NT2/D1 (cell line): ENCODE data around the gene FRRS1.
"Not testable (repeated sequence)": the region's sequence is repeated elsewhere in the genome, so short reads cannot be mapped to it uniquely, and the experiment has no call there.

ENCODE experiments used
- DNase-seq: peaks from one replicate; pipeline ENCODE4 v3.0.0-alpha.2; 2011; ENCODE audit warnings: low read depth, low spot score
- H3K27me3 ChIP-seq: 2 replicates; pipeline ENCODE4 v1.6.0; 2011; ENCODE audit warnings: mild to moderate bottlenecking; ENCODE audit not compliant: insufficient read length, insufficient read depth
- H3K36me3 ChIP-seq: 2 replicates; pipeline ENCODE4 v1.6.1; 2011; ENCODE audit warnings: mild to moderate bottlenecking, low read length, mixed read lengths; ENCODE audit not compliant: insufficient read depth, insufficient read length
- H3K4me1 ChIP-seq: 2 replicates; pipeline ENCODE4 v1.5.1; 2011; ENCODE audit not compliant: insufficient read depth, insufficient read length
- H3K4me3 ChIP-seq: 2 replicates; pipeline ENCODE4 v1.5.1; 2011; ENCODE audit warnings: low read depth; ENCODE audit not compliant: insufficient read length
- H3K9ac ChIP-seq: 2 replicates; pipeline ENCODE4 v1.6.0; 2011; ENCODE audit warnings: low read depth; ENCODE audit not compliant: insufficient read length
- H3K9me3 ChIP-seq: 2 replicates; pipeline ENCODE4 v1.5.1; 2011; ENCODE audit warnings: mild to moderate bottlenecking, low read length; ENCODE audit not compliant: insufficient read depth
- SUZ12 ChIP-seq: IDR thresholded peaks from 2 replicates; pipeline ENCODE4 v1.6.1; 2011; ENCODE audit not compliant: insufficient read length, insufficient read depth; ENCODE audit errors: extremely low read depth
- YY1 ChIP-seq: IDR thresholded peaks from 2 replicates; pipeline ENCODE4 v1.6.1; 2011; ENCODE audit not compliant: insufficient read length, insufficient read depth
- ZNF274 ChIP-seq: IDR thresholded peaks from 2 replicates; pipeline ENCODE4 v1.6.1; 2011; ENCODE audit warnings: mild to moderate bottlenecking, low read depth, low read length

FRRS1 gene

DNA sequence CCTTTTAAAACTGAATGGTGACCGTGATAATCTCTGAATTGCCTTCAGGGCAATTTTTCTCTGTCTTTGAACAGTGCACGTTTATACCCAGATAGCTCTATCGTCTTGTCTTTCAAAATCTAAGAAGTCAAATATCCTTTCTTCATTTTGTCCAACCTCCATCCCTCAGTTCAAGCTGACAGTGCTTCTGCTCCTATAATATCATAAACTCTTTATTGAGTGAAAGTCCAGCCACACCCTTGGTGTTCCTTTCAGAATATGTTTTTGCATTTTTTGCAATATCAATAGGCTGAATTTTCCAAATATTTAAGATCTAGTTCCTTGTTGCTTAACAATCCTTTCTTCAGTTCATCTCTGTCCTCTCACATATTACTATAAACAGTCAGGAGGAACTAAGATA is 35.1 kb upstream of the FRRS1 start:
- H3K9me3 ChIP-seq = no peaks in the 10 kb centered on the region
- no peak overlapping the region for H3K9ac ChIP-seq
- no peaks in the 10 kb centered on the region for H3K4me1 ChIP-seq
- H3K4me3 ChIP-seq = no peak overlapping the region
- no peak for DNase-seq
- no peaks in the 10 kb centered on the region for H3K36me3 ChIP-seq
- no peaks in the 10 kb centered on the region for H3K27me3 ChIP-seq
- TF ChIP-seq YY1 (no peak), ZNF274 (no peak), SUZ12 (no peak)

DNA sequence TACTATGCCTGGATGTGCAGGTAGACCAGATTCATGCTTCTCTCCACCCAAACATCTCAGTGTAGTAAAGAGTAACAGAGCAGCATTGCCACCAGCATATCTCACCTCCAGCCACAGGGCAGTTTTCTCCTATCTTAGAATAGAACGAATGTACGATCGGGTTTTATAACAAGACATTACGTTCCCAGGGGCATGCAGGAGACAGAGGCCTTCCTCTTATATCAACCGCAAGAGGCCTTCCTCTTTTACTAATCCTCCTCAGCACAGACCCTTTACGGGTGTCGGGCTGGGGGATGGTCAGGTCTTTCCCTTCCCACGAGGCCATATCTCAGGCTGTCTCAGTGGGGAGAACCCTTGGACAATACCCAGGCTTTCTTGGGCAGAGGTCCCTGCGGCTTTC is 27.4 kb upstream of the FRRS1 start:
- not testable (repeated sequence) for DNase-seq, H3K4me3 ChIP-seq, H3K9ac ChIP-seq, H3K9me3 ChIP-seq, H3K27me3 ChIP-seq, H3K36me3 ChIP-seq, H3K4me1 ChIP-seq

DNA sequence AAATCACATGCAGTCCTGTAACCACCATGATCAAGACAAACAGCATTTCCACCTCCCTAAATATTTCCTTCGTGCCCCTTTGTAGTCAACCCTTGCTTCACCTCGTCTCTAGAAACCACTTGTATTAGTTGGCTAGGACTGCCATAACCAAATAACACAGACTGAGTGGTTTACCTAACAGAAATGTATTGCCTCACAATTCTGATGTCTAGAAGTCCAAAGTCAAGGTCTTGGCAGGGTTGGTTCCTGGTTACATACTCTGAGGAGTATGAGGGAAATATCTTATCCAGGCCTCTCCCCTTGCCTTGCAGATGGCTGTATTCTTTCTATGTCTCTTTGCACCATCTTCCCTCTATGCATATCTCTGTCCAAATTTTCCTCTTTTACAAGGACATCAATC is 23.3 kb upstream of the FRRS1 start:
- no peak for DNase-seq
- Histone ChIP-seq H3K27me3 (no peaks in the 10 kb centered on the region), H3K4me3 (no peak overlapping the region), H3K36me3 (no peaks in the 10 kb centered on the region), H3K9me3 (no peaks in the 10 kb centered on the region), H3K9ac (no peak overlapping the region), H3K4me1 (no peaks in the 10 kb centered on the region)
- no peak for TF ChIP-seq SUZ12
- TF ChIP-seq ZNF274 = no peak
- no peak for TF ChIP-seq YY1

DNA sequence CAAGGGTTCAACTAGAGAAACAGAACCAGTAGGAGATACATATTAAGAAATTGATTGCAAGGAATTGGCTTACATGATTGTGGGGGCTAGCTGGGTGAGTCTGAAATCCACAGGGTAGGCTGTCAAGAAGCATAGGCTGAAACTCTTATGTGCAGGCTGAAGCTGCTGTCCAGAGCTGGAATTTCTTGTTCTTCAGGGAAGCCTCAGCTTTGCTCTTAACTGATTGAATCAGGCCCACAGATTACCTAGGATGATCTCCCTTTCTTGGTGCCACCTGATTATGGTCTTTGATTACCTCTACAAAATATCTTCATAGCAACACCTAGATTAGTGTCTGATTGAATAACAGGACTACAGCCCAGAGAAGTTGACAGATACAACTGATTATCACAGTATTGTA is 22.5 kb upstream of the FRRS1 start:
- Histone ChIP-seq H3K9ac (no peak overlapping the region), H3K36me3 (no peaks in the 10 kb centered on the region), H3K4me1 (no peaks in the 10 kb centered on the region), H3K9me3 (no peaks in the 10 kb centered on the region), H3K4me3 (no peak overlapping the region), H3K27me3 (no peaks in the 10 kb centered on the region)
- no peak for DNase-seq
- TF ChIP-seq SUZ12 = no peak
- no peak for TF ChIP-seq ZNF274
- TF ChIP-seq YY1 = no peak

GRCh38 chr1:99786751-99787501 is 20.5 kb upstream of the FRRS1 start:
- Histone ChIP-seq H3K36me3 (no peaks in the 10 kb centered on the region), H3K9me3 (no peaks in the 10 kb centered on the region), H3K4me1 (no peaks in the 10 kb centered on the region), H3K4me3 (no peak overlapping the region), H3K9ac (no peak overlapping the region), H3K27me3 (no peaks in the 10 kb centered on the region)
- no peak for TF ChIP-seq SUZ12
- no peak for TF ChIP-seq ZNF274
- TF ChIP-seq YY1 = no peak
- no peak for DNase-seq

GRCh38 chr1:99784809-99785255 is 18.4 kb upstream of the FRRS1 start:
- Histone ChIP-seq H3K9me3 (no peaks in the 10 kb centered on the region), H3K36me3 (no peaks in the 10 kb centered on the region), H3K4me1 (no peaks in the 10 kb centered on the region), H3K9ac (no peak overlapping the region), H3K4me3 (no peak overlapping the region), H3K27me3 (no peaks in the 10 kb centered on the region)
- DNase-seq = no peak
- no peak for TF ChIP-seq SUZ12
- TF ChIP-seq ZNF274 = no peak
- TF ChIP-seq YY1 = no peak

DNA sequence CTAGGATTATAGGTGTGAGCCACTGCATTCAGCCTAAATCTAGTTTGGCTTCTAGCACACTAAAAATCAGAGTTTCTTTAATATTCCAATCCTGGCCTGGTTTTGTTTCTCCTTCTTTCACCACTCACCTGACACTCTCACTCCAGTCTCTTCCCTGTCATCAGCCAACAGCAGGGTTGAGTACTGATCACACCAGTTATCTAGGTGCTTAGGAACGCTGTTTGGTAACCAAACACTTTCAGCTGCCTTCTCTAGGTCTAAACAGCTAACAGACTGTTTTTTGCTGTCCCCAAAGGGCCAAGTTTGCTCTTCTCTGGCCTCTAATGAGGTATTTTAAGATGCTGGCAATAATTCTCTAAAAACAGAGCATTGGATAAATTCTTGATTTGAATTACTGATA is 17.7 kb upstream of the FRRS1 start:
- no peak for TF ChIP-seq SUZ12
- no peak for TF ChIP-seq ZNF274
- no peak for TF ChIP-seq YY1
- H3K9ac ChIP-seq = no peak overlapping the region

GRCh38 chr1:99782920-99783319 is 16.5 kb upstream of the FRRS1 start:
- DNase-seq = no peak

More for the DNA sequence above, 17.7 kb upstream of the FRRS1 start:
- no peak for DNase-seq
- H3K4me1 ChIP-seq = no peaks in the 10 kb centered on the region
- no peaks in the 10 kb centered on the region for H3K9me3 ChIP-seq
- H3K4me3 ChIP-seq = no peak overlapping the region
- peaks cover 3% of the 10 kb centered on the region for H3K27me3 ChIP-seq
- H3K36me3 ChIP-seq = no peaks in the 10 kb centered on the region

More at GRCh38 chr1:99782920-99783319, 16.5 kb upstream of the FRRS1 start:
- peaks cover 3% of the 10 kb centered on the region for H3K27me3 ChIP-seq
- no peaks in the 10 kb centered on the region for H3K4me1 ChIP-seq
- TF ChIP-seq SUZ12 (no peak), ZNF274 (no peak), YY1 (no peak)
- no peaks in the 10 kb centered on the region for H3K9me3 ChIP-seq
- H3K9ac ChIP-seq = no peak overlapping the region
- no peak overlapping the region for H3K4me3 ChIP-seq
- H3K36me3 ChIP-seq = no peaks in the 10 kb centered on the region
